GDM1 (cell line): ENCODE measurements around the gene ANKRD10.

Experiments used
- DNase-seq: peaks from one replicate; lab custom pipeline; 2025; lab: John Stamatoyannopoulos, UW

ANKRD10 gene

GRCh38 chr13:110914331-110915056 lies 375 bp downstream of the ANKRD10 start:
- DNase-seq: peak; percentile 90

DNA sequence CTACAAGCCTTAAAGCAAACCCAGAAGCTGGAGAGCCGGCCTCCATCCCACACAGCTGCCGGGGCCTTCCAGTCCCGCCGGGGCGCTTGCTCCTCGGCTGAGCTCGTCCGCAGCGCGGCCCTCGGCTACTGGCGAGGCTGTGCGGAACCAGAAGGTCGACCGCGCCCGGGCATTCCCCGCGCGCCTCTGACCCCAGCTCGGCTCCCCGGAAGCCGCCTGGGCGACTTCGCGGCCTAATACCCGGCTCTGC lies 863 bp downstream of the ANKRD10 start:
- DNase-seq: no peak

GRCh38 chr13:110913322-110914080 lies 1.4 kb downstream of the ANKRD10 start:
- DNase-seq: no peak

- no peak for DNase-seq
Observed at GRCh38 chr13:110912651-110913051, 2.2 kb downstream of the ANKRD10 start.

- DNase-seq: no peak
Observed at GRCh38 chr13:110911880-110912279, 3.0 kb downstream of the ANKRD10 start.

DNA sequence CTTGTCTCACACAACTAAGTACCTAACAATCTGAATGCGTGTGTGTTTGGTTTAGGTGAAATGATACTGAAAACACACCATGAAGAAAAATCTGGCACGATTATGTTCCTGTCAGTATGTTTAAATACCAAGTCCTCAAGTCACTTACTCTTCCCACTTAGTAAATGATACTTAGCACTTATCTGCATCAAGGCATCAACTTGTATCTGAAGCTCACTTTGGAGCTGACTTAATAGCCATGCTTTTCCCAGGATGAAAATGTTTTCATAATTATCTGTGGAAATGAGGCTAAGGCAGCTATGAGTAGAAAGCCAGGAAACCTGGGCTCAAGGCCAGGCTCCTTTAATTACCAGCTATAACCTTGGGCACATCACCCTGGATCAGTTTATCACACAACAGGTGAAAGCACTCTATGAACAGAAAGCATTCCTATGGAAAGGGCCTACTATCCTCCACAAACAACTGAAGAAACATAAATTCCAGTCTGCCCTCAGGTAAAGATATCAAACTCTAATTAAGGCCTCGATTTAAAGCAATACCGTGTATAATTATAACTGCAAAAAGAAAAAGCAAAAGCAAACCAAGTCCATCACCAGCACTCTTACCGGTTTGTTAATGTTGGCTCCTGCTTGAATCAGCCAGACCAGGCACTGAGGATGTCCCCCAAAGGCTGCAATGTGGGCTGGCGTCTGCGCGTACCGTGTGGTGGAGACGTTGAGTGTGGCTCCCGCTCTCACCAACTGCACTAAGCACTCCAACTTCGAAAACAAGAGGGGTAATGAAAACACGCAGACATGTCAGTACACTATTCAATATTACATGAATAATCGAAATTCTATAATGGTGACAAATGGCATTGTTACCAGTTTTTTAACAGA lies 4.6 kb downstream of the ANKRD10 start:
- DNase-seq: no peak

- no peak for DNase-seq
Observed at GRCh38 chr13:110907951-110908898, 6.6 kb downstream of the ANKRD10 start.

GRCh38 chr13:110907301-110907700 lies 7.6 kb downstream of the ANKRD10 start:
- no peak for DNase-seq

GRCh38 chr13:110904748-110905147 lies 10.1 kb downstream of the ANKRD10 start:
- no peak for DNase-seq

DNA sequence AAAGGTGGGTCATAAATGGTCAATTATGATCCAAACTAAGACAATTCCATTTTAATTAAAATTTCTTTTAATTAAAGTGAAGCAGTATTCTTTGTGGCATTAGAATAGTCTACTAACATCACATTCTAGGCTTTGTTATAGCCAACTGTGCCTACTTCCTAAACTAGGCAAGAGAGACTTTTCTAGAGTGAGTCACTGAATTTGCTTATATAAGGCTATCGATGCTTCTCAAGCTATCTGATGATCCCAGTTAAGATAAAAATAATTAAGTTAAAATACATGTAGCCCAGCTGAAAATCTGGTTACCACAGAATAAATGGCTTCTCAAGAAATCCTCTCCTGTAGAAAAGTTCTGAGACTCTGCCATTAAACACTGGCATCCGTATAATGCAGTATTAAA lies 12.5 kb downstream of the ANKRD10 start:
- DNase-seq: no peak

DNA sequence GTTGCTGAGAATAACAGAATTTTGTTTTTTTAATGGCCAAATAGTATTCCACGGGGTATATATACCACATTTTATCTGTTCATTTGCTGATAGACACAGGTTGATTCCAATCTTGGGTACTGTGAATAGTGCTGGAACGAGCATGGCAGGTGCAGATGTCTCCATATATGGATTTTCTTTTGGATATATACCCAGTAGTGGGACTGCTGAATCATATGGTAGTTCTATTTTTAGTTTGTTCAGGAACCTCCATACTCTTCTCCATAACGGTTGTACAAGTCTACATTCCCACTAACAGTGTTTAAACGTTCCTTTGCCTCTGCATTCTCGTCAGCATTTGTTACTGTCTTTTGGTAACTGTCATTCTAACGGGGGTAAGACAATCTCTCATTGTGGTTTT lies 17.3 kb downstream of the ANKRD10 start:
- no peak for DNase-seq

- DNase-seq: no peak
Observed at GRCh38 chr13:110897014-110897413, 17.9 kb downstream of the ANKRD10 start.

- no peak for DNase-seq
Observed at GRCh38 chr13:110894086-110894485, 20.8 kb downstream of the ANKRD10 start.

- DNase-seq: no peak
Observed at GRCh38 chr13:110893571-110893970, 21.3 kb downstream of the ANKRD10 start.

DNA sequence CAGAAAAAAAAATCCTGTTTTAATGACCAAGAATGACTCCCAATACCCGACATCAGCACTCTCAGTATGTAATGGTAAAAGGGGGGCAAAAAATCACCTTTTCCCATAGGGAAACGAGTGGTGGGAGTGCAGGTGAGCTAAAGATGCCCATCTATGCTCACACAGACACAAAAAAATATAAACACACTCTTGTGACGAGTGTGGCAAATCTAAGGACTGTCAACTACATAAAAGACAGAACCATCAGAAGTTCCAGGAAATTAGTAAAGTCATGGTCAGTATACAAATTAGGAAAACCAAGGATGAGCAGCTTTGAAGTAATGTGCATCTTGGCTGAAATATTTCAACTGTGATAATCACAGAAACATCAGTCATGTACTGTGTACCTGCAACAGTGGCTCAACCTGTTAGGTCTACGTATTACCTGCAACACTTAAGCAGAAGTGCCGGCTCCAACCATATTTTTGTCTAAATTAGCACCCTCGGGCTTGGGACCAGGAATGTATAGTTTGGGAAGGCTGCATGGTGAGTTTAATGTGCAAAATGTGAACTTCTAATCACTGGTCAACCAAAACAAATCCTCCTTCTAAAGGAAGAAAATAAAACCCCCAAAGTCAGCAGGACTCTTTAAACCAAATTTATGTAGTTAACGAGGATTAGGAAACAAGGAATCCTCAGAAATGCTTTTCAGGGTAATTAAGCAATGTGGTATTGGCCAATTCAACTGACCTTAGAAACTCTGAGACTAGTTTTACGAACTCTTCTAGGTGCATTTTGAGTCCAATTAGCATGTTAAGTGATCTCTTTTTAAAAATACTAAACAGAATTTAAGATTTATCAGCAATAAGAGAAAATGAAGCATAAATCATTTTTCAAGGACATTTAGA lies 24.3 kb downstream of the ANKRD10 start:
- no peak for DNase-seq

DNA sequence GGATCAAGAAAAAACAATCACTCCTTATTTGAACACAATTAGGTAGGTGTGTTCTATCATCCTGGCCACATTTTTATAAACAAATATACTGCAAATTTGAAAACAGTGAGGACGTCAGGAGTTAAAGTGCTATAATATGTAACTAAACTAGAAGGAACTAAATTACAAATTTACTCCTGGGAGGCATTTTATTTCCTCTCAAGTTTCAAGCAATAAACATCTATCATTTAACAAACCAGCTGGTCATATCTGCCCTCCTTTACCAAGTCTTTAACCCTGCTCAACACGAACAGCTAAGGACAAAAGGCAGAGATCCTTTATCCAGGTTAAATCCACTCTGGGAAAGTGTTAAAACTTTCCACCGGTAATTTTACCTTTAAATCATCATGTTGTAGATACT lies 26.5 kb downstream of the ANKRD10 start:
- no peak for DNase-seq

DNA sequence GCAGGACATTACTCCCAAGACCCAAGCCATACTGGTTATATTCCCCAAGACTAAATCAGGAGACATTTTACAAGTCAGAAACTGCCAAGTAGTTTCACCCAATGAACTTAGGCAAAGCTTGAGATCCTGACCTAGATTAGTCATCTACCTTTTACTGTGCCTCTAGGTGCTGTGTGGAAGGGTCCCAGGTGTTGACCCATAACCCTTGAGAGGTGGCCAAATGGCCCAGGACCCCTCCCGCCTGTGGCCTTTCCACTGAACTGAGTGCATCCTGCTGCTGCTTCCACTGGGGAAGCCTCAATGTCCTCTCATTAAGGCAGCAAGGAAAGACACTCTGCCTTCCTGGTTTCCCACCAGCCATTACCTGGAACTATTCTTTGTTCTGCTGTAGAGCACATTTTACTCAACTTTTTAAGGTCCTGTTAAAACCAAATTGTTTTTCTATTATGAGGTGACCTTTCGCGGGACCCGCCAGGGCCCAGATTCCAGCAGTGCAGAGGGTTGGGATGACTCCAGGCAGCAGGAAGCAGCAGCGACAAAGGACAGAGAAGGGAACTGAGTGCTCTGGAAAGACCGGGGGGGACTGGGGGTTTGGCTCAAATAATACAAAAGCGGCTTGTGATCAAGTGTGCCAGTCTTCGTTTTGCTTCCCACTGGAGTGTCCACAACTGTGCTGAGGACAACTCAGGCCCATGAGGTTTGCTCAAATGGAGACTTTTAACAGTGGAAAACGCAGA lies 27.1 kb downstream of the ANKRD10 start:
- DNase-seq: no peak

DNA sequence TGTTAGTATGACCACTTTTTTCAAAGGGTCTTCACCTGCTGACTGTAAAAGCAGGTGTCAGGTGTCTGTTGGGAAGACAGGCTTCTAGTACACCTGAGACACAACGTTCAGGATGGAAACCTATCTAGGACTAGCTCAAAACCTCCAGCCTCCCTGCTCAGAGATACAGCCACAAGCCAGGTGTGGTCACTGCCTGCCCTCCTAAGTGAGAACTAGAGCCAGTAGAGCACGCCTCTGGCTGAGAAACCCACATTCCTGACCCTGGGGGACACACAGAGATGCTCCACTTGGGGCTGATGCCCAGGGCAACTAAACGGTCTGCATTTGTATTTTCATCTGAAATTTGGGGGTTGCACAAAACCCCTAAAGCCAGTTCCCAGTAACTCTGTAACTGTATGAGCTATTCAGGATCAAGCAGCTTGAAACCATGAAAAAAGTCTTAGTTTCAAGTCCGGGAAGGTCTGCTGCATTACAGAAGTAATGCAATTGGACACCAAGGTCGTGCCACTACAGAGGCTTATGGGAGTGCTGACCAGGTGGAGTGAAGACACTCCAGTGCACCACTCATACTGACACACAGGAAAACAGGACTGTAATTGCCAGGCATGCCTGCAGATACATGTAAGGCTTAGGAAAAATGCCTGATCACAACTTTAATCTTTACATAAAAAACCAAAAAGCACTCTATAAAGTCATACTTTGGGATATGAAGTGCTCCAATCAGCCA lies 27.8 kb downstream of the ANKRD10 start:
- DNase-seq: no peak
